Endothelial cell (in vitro differentiated cells): Measurements from ENCODE around the gene ZNF217. TPM values are rescaled to one million over a fixed set of nuclear protein-coding genes. Genes with fewer than 3 reads are reported as not detected.
"Not testable (repeated sequence)": the region's sequence is repeated elsewhere in the genome, so short reads cannot be mapped to it uniquely, and the experiment has no call there.

ENCODE experiments used
- DNase-seq: peaks from one replicate; pipeline ENCODE4 v3.0.0; 2021; ENCODE audit warnings: low spot score
- H3K27ac Mint-ChIP-seq: one replicate; pipeline ENCODE4 v1.8.0; 2021; ENCODE audit warnings: mixed read lengths, inconsistent platforms; ENCODE audit not compliant: unreplicated experiment
- H3K27me3 Mint-ChIP-seq: one replicate; pipeline ENCODE4 v1.8.0; 2021; ENCODE audit warnings: mild to moderate bottlenecking, moderate library complexity, mixed read lengths, inconsistent platforms; ENCODE audit not compliant: unreplicated experiment
- H3K36me3 Mint-ChIP-seq: one replicate; pipeline ENCODE4 v1.8.0; 2021; ENCODE audit warnings: mild to moderate bottlenecking, low read depth, mixed read lengths, inconsistent platforms; ENCODE audit not compliant: unreplicated experiment
- H3K4me1 Mint-ChIP-seq: one replicate; pipeline ENCODE4 v1.8.0; 2021; ENCODE audit warnings: mild to moderate bottlenecking, mixed read lengths, inconsistent platforms; ENCODE audit not compliant: unreplicated experiment
- H3K4me3 Mint-ChIP-seq: one replicate; pipeline ENCODE4 v1.8.0; 2021; ENCODE audit warnings: mild to moderate bottlenecking, mixed read lengths, inconsistent platforms; ENCODE audit not compliant: unreplicated experiment
- H3K9me3 Mint-ChIP-seq: one replicate; pipeline ENCODE4 v1.8.0; 2021; ENCODE audit warnings: mixed read lengths, inconsistent platforms; ENCODE audit not compliant: unreplicated experiment
- total RNA-seq: library from RNA; stranded (reverse); fragmentation: NEBNext Ultra II Directional; extraction: Animal tissue kit (Norgen Biotek cat#: 25700); gene quantifications from one replicate; pipeline ENCODE4 v1.2.1, GENCODE V29; 2021; ENCODE audit not compliant: unreplicated experiment
- TF ChIP-seq, protein P1 (sequence below): fragments of 200-600 bp; sonication (generic); IDR thresholded peaks from one replicate; pipeline ENCODE4 v1.5.0; 2021; ENCODE audit warnings: antibody characterized with exemption; ENCODE audit not compliant: unreplicated experiment

ZNF217 gene
- total RNA-seq, 1 donor from 2014 or later = 76.7 TPM

DNA sequence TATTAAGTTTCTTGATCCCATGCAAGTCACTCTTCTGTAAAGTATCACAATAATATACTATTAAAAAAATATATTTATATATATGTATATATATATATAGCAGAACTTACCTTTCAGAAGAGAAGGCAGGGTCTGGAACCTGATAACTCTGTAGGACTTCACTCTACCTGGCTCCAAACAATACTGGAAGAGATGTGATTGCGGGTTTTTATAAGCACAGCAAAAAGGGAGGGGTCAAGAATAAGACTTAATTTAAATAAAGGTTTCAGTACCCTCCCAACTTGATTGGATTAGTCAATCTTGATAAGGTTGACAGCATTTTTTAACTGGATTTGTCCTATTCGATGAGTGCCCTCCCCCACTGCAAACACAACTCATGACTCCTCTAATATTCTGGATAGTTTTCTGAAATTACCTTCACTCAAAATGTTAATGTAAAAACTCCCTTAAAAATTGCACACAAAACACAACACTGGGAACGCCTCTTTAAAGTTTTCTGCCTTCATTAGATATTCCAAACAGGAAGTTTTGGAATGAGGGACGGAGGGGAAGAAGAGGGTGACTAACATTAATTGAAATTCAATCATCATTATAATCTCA lies 4.0 kb upstream of the ZNF217 start:
- TF ChIP-seq, protein P1, sequence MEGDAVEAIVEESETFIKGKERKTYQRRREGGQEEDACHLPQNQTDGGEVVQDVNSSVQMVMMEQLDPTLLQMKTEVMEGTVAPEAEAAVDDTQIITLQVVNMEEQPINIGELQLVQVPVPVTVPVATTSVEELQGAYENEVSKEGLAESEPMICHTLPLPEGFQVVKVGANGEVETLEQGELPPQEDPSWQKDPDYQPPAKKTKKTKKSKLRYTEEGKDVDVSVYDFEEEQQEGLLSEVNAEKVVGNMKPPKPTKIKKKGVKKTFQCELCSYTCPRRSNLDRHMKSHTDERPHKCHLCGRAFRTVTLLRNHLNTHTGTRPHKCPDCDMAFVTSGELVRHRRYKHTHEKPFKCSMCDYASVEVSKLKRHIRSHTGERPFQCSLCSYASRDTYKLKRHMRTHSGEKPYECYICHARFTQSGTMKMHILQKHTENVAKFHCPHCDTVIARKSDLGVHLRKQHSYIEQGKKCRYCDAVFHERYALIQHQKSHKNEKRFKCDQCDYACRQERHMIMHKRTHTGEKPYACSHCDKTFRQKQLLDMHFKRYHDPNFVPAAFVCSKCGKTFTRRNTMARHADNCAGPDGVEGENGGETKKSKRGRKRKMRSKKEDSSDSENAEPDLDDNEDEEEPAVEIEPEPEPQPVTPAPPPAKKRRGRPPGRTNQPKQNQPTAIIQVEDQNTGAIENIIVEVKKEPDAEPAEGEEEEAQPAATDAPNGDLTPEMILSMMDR = no peak
- no peaks in the 10 kb centered on the region for H3K36me3 Mint-ChIP-seq
- no peaks in the 10 kb centered on the region for H3K9me3 Mint-ChIP-seq
- H3K27ac Mint-ChIP-seq = no peak overlapping the region
- H3K27me3 Mint-ChIP-seq = peaks cover 5% of the 10 kb centered on the region
- peaks cover 34% of the 10 kb centered on the region for H3K4me1 Mint-ChIP-seq
- no peak for DNase-seq
- H3K4me3 Mint-ChIP-seq = no peak overlapping the region

DNA sequence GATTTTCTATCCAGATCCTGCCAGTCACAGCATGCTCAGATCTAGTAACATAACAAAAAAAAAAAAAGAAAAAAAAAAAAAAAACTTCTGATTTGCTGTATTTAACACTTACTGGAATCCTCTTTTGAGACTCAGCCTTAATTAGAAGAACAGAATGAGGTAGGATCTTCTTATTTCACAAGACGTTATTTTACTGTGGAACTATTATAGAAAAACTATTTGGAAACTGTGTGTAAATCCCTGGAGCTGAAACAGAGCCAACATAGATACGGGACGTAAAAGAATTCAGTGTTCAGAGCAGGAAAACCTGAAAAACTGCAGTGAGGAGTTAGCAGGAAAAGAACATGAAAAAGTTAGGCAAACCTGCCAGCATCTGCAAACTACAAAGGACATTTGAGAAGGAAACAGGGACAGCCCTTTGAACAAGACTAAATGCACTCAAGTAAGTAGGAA lies 3.4 kb upstream of the ZNF217 start:
- peak overlapping the region; percentile 76 for H3K27ac Mint-ChIP-seq
- TF ChIP-seq, protein P1 = no peak
- H3K4me3 Mint-ChIP-seq = no peak overlapping the region
- H3K36me3 Mint-ChIP-seq = no peaks in the 10 kb centered on the region
- H3K9me3 Mint-ChIP-seq = no peaks in the 10 kb centered on the region
- DNase-seq = no peak
- H3K4me1 Mint-ChIP-seq = peaks cover 35% of the 10 kb centered on the region
- H3K27me3 Mint-ChIP-seq = peaks cover 6% of the 10 kb centered on the region

DNA sequence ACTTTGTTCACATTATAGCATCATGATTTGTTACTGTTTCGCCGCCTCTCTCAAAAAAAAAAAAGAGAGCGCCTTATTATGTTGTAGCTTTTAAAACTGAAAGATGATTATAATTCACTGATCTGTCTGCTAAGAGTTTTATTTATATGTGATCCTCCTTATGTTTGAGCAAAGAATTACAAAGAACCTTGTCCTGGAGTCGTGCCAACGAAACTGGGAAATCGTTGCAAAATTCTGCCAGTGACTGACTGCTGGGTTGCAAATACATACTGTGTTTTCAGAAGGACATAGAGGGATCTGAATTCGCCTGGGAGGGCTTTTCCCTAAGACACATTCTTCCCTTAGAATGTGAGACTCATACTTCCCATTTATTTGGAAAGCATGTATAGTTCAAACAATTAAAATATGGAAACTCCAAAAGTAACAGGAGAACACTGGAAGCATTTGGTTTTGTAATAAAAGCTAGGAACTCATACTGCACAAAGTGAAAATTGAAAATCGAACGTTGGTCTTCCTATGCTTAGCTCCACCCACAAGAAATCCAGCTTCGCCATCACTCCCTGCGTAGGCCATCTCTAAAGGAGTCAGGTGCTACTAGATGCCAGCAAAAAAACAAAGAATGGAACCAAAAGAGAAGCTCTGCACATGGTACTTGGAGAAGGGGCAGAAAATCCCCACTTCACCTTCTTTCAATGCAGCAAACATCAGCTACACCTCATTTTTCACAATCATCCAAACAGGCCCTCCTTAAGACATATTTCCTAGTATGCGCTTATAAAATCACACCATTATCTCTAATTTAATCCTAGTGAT lies 2.8 kb upstream of the ZNF217 start:
- not testable (repeated sequence) for DNase-seq, H3K36me3 Mint-ChIP-seq, H3K4me3 Mint-ChIP-seq, H3K27me3 Mint-ChIP-seq, H3K9me3 Mint-ChIP-seq
- H3K4me1 Mint-ChIP-seq = peaks cover 39% of the 10 kb centered on the region
- peak overlapping the region; percentile 40 for H3K27ac Mint-ChIP-seq

GRCh38 chr20:53595742-53596141 lies 2.1 kb upstream of the ZNF217 start:
- Mint-ChIP-seq H3K4me1 (peaks cover 43% of the 10 kb centered on the region), H3K27ac (peak overlapping the region; percentile 18)
- DNase-seq, H3K9me3 Mint-ChIP-seq, H3K27me3 Mint-ChIP-seq, H3K4me3 Mint-ChIP-seq, H3K36me3 Mint-ChIP-seq: not testable (repeated sequence)

- H3K4me1 Mint-ChIP-seq = peaks cover 49% of the 10 kb centered on the region
- H3K4me3 Mint-ChIP-seq = peak overlapping the region; percentile 94
These were observed 1.4 kb upstream of the ZNF217 start for GRCh38 chr20:53595018-53595378.

More at GRCh38 chr20:53595018-53595378, 1.4 kb upstream of the ZNF217 start:
- Mint-ChIP-seq H3K27me3 (peaks cover 8% of the 10 kb centered on the region), H3K9me3 (no peaks in the 10 kb centered on the region), H3K36me3 (no peaks in the 10 kb centered on the region), H3K27ac (peak overlapping the region; percentile 97)
- TF ChIP-seq, protein P1 = no peak
- DNase-seq = no peak
